HCT116 (cell line): ENCODE measurements around the gene CRIP2. TPM values are rescaled to one million over a fixed set of nuclear protein-coding genes. Genes with fewer than 3 reads are reported as not detected.

Experiments used
- ATAC-seq: fragments of 200-7000 bp; cut with Tn5 transposase; 2 replicates; pipeline ENCODE4 v1.9.1; 2020; ENCODE audit warnings: mild to moderate bottlenecking, moderate library complexity
- BruUV-seq: library from RNA; stranded (reverse); fragments of 400-500 nt; replicated peaks from 2 replicates; lab custom pipeline; 2021; lab: Mats Ljungman, UMichigan
- CTCF ChIA-PET: fragments of 300-600 bp; sonication (Branson Sonifier 250); formaldehyde crosslinking; loops from one replicate; lab custom pipeline; 2021; ENCODE audit warnings: antibody characterized with exemption; lab: Charles Lee
- POLR2A ChIA-PET: fragments of 300-600, 350-600 bp; sonication (Branson Sonifier 250); formaldehyde crosslinking; loops from one replicate; lab custom pipeline; 2021; ENCODE audit warnings: antibody characterized with exemption; lab: Charles Lee
- RAD21 ChIA-PET, 2 experiments: fragments of 300-600 bp; sonication (Branson Sonifier 250); formaldehyde crosslinking; loops; one replicate each; lab custom pipeline; 2023; ENCODE audit warnings: low total read pairs in 2 of 2; ENCODE audit not compliant: uncharacterized antibody in 2 of 2, unreplicated experiment in 2 of 2, low non-redundant PET in 1 of 2; lab: Charles Lee
- DNase-seq: peaks from one replicate; pipeline ENCODE4 v3.0.0-alpha.2; 2010; ENCODE audit warnings: low read depth, low spot score
- H2AFZ ChIP-seq: fragments of 200-600 bp; shearing (Covaris generic), sonication (generic); 2 replicates; pipeline ENCODE4 v1.6.1; 2017; ENCODE audit warnings: low read depth, mixed run types, mixed read lengths, antibody characterized with exemption, low read length; ENCODE audit not compliant: poor library complexity, severe bottlenecking
- H3K27ac ChIP-seq: 2 replicates; pipeline ENCODE4 v1.5.1; 2012; ENCODE audit warnings: low read depth, low read length
- H3K27me3 ChIP-seq: fragments of 200-600 bp; sonication (generic); 2 replicates; pipeline ENCODE4 v1.6.1; 2016; ENCODE audit warnings: mixed run types, low read length, mixed read lengths; ENCODE audit not compliant: insufficient read depth
- H3K36me3 ChIP-seq, 2 experiments: fragments of 200-500 bp in 1 of 2; fragments of 200-600 bp in 1 of 2; sonication (Bioruptor generic) in 1 of 2; sonication (generic) in 1 of 2; 2 replicates each; pipeline versions ENCODE4 v1.5.1 to v1.6.1; 2014 to 2016; ENCODE audit warnings: low read length in 2 of 2, inconsistent platforms in 1 of 2, mixed read lengths in 1 of 2, mixed run types in 1 of 2; ENCODE audit not compliant: insufficient read depth in 2 of 2, control insufficient read depth in 1 of 2
- H3K4me1 ChIP-seq, 2 experiments: fragments of 200-600 bp in 1 of 2; sonication (generic) in 1 of 2; 2 replicates each; pipeline versions ENCODE4 v1.5.1 to v1.6.1; 2012 to 2017; ENCODE audit warnings: low read length in 2 of 2, inconsistent platforms in 1 of 2, mild to moderate bottlenecking in 1 of 2, mixed read lengths in 1 of 2, mixed run types in 1 of 2, moderate library complexity in 1 of 2; ENCODE audit not compliant: insufficient read depth in 2 of 2, control insufficient read depth in 1 of 2
- H3K4me2 ChIP-seq: fragments of 200-600 bp; sonication (generic); 2 replicates; pipeline ENCODE4 v1.6.1; 2017; ENCODE audit warnings: mixed run types, low read length, mixed read lengths
- H3K4me3 ChIP-seq, 2 experiments: fragments of 200-600 bp in 1 of 2; sonication (generic) in 1 of 2; replicated peaks in 1 of 2; 2 replicates each; pipeline ENCODE4 v1.5.1; 2011 to 2016; ENCODE audit warnings: low read length in 2 of 2, control low read depth in 1 of 2, low read depth in 1 of 2, mild to moderate bottlenecking in 1 of 2, mixed read lengths in 1 of 2, mixed run types in 1 of 2
- H3K79me2 ChIP-seq: fragments of 200-600 bp; sonication (generic); 2 replicates; pipeline ENCODE4 v1.6.1; 2017; ENCODE audit warnings: mild to moderate bottlenecking, mixed run types, low read length, moderate library complexity, mixed read lengths; ENCODE audit not compliant: insufficient read depth
- H3K9ac ChIP-seq: fragments of 200-600 bp; sonication (generic); 2 replicates; pipeline ENCODE4 v1.6.1; 2016; ENCODE audit warnings: low read length, mixed read lengths
- H3K9me2 ChIP-seq: fragments of 200-600 bp; sonication (generic), shearing (Covaris generic); 2 replicates; pipeline ENCODE4 v1.6.1; 2017; ENCODE audit warnings: mixed run types, mild to moderate bottlenecking, moderate library complexity; ENCODE audit not compliant: insufficient read depth
- H3K9me3 ChIP-seq, 2 experiments: fragments of 200-500 bp in 1 of 2; fragments of 200-600 bp in 1 of 2; sonication (Bioruptor generic) in 1 of 2; sonication (generic) in 1 of 2; 2 replicates each; pipeline ENCODE4 v1.6.1; 2014 to 2017; ENCODE audit warnings: low read length in 2 of 2, mixed read lengths in 2 of 2, inconsistent platforms in 1 of 2, low read depth in 1 of 2, mild to moderate bottlenecking in 1 of 2, mixed run types in 1 of 2, moderate library complexity in 1 of 2; ENCODE audit not compliant: control insufficient read depth in 1 of 2, insufficient read depth in 1 of 2
- H4K20me1 ChIP-seq: fragments of 200-600 bp; sonication (generic), shearing (Covaris generic); 2 replicates; pipeline ENCODE4 v1.6.1; 2017; ENCODE audit warnings: mixed run types, mild to moderate bottlenecking, moderate library complexity; ENCODE audit not compliant: insufficient read depth
- ATF3 ChIP-seq: IDR thresholded peaks from 2 replicates; pipeline ENCODE4 v1.6.1; 2012
- CBX3 ChIP-seq: IDR thresholded peaks from 2 replicates; pipeline ENCODE4 v1.6.1; 2012; ENCODE audit warnings: low read depth
- CEBPB ChIP-seq: IDR thresholded peaks from 2 replicates; pipeline ENCODE4 v1.6.1; 2012; ENCODE audit warnings: low read depth
- CTCF ChIP-seq, 3 experiments: fragments of 200-600 bp in 1 of 3; sonication (generic) in 1 of 3; IDR thresholded peaks in 2 of 3; conservative IDR thresholded peaks in 1 of 3; 2 replicates each; pipeline ENCODE4 v1.5.1; 2012 to 2017; ENCODE audit warnings: low read depth in 2 of 3, low read length in 2 of 3, antibody characterized with exemption in 1 of 3, borderline replicate concordance in 1 of 3, control low read depth in 1 of 3, mild to moderate bottlenecking in 1 of 3, mixed read lengths in 1 of 3, mixed run types in 1 of 3, moderate library complexity in 1 of 3; ENCODE audit not compliant: insufficient read depth in 1 of 3
- EGR1 ChIP-seq: IDR thresholded peaks from 2 replicates; pipeline ENCODE4 v1.6.1; 2012; ENCODE audit warnings: low read depth
- EZH2 ChIP-seq: fragments of 200-600 bp; sonication (generic); IDR thresholded peaks from 2 replicates; pipeline ENCODE4 v1.6.1; 2017; ENCODE audit warnings: antibody characterized with exemption, mixed run types
- EZH2phosphoT487 ChIP-seq: fragments of 200-600 bp; IDR thresholded peaks from 2 replicates; pipeline ENCODE4 v1.6.1; 2018; ENCODE audit warnings: antibody characterized with exemption, borderline replicate concordance
- JUND ChIP-seq: IDR thresholded peaks from 2 replicates; pipeline ENCODE4 v1.6.1; 2012
- MAX ChIP-seq: IDR thresholded peaks from 2 replicates; pipeline ENCODE4 v1.6.1; 2012
- POLR2AphosphoS5 ChIP-seq: IDR thresholded peaks from 2 replicates; pipeline ENCODE4 v1.6.1; 2011; ENCODE audit warnings: mild to moderate bottlenecking, low read depth, low read length, moderate library complexity
- REST ChIP-seq: IDR thresholded peaks from 2 replicates; pipeline ENCODE4 v1.6.1; 2012; ENCODE audit warnings: low read depth
- SIN3A ChIP-seq: IDR thresholded peaks from 2 replicates; pipeline ENCODE4 v1.6.1; 2012; ENCODE audit warnings: low read depth
- SRF ChIP-seq: IDR thresholded peaks from 2 replicates; pipeline ENCODE4 v1.6.1; 2012; ENCODE audit warnings: low read depth
- TCF7L2 ChIP-seq: IDR thresholded peaks from 2 replicates; pipeline ENCODE4 v1.7.0; 2011; ENCODE audit warnings: borderline replicate concordance, inconsistent platforms; ENCODE audit not compliant: insufficient read depth, insufficient read length; ENCODE audit errors: extremely low read depth
- YY1 ChIP-seq: IDR thresholded peaks from 2 replicates; pipeline ENCODE4 v1.6.1; 2011; ENCODE audit warnings: low read length, low read depth, moderate library complexity, mild to moderate bottlenecking; ENCODE audit not compliant: insufficient replicate concordance; ENCODE audit errors: extremely low read depth
- ZBTB33 ChIP-seq: IDR thresholded peaks from 2 replicates; pipeline ENCODE4 v1.6.1; 2011; ENCODE audit warnings: mild to moderate bottlenecking, low read length, moderate library complexity; ENCODE audit not compliant: insufficient replicate concordance; ENCODE audit errors: extremely low read depth
- ZFX ChIP-seq: fragments of 450-650 bp; IDR thresholded peaks from 2 replicates; pipeline ENCODE4 v1.6.1; 2017
- ZNF274 ChIP-seq: fragments of 200-500 bp; sonication (Bioruptor generic); IDR thresholded peaks from 2 replicates; pipeline ENCODE4 v1.6.1; 2014; ENCODE audit warnings: mild to moderate bottlenecking, low read depth, low read length, inconsistent platforms
- intact Hi-C: fragments of 100-400 bp; cut with micrococcal nuclease; formaldehyde crosslinking; loops from 2 replicates; pipeline ENCODE4 v1.10.0; 2022
- total RNA-seq: library from RNA; stranded (reverse); gene quantifications from one replicate; pipeline ENCODE4 v1.2.1, GENCODE V29; 2021; ENCODE audit not compliant: unreplicated experiment

Gene CRIP2
- total RNA-seq, 1 experiment from 2014 or later, result 31.1 TPM

- peaks cover 30 to 59% of the 10 kb centered on the region in 2 experiments for H3K4me1 ChIP-seq
- ChIA-PET RAD21 (no interaction called here), CTCF (no interaction called here), POLR2A (no interaction called here)
- H3K4me3 ChIP-seq, result no peak overlapping the region
- TF ChIP-seq ATF3, result no peak
- TF ChIP-seq MAX, result no peak
- no peak for TF ChIP-seq EZH2
- TF ChIP-seq EZH2phosphoT487, result no peak
- no peak for TF ChIP-seq CBX3
- no peak for TF ChIP-seq JUND
- TF ChIP-seq REST, result no peak
- TF ChIP-seq POLR2AphosphoS5, result no peak
- no peak for TF ChIP-seq ZFX
- TF ChIP-seq SIN3A, result no peak
- TF ChIP-seq YY1, result no peak
- TF ChIP-seq EGR1, result no peak
- TF ChIP-seq SRF, result no peak
- TF ChIP-seq TCF7L2, result no peak
- TF ChIP-seq CEBPB, result no peak
- no peak for TF ChIP-seq ZNF274
- TF ChIP-seq ZBTB33, result no peak
- TF ChIP-seq CTCF (IDR thresholded peaks at IDR 0.05 in 2 of 3, conservative IDR thresholded peaks at IDR 0.05 in 1 of 3; ENCODE audit: borderline replicate concordance in 1 of 3, insufficient read depth in 1 of 3, low read depth in 2 of 3, low read length in 2 of 3), result no peak
- H3K4me2 ChIP-seq, result no peak overlapping the region
- DNase-seq (no peak), ATAC-seq (no peak)
- H3K27me3 ChIP-seq, result no peaks in the 10 kb centered on the region
- H3K9me3 ChIP-seq, result no peaks in the 10 kb centered on the region
- H3K36me3 ChIP-seq, result no peaks in the 10 kb centered on the region
- intact Hi-C loops, result no loop called here
- no peak overlapping the region for H3K27ac ChIP-seq
- no peaks in the 10 kb centered on the region for H3K9me2 ChIP-seq
- no peak overlapping the region for H2AFZ ChIP-seq
- H3K79me2 ChIP-seq, result no peaks in the 10 kb centered on the region
- BruUV-seq, result no TSS peak
- H4K20me1 ChIP-seq, result no peaks in the 10 kb centered on the region
- H3K9ac ChIP-seq, result no peak overlapping the region
These were observed 5.0 kb downstream of the CRIP2 start for GRCh38 chr14:105479431-105480158.
